ENCODE data around the gene UGT1A6.

UGT1A6 gene

DNA sequence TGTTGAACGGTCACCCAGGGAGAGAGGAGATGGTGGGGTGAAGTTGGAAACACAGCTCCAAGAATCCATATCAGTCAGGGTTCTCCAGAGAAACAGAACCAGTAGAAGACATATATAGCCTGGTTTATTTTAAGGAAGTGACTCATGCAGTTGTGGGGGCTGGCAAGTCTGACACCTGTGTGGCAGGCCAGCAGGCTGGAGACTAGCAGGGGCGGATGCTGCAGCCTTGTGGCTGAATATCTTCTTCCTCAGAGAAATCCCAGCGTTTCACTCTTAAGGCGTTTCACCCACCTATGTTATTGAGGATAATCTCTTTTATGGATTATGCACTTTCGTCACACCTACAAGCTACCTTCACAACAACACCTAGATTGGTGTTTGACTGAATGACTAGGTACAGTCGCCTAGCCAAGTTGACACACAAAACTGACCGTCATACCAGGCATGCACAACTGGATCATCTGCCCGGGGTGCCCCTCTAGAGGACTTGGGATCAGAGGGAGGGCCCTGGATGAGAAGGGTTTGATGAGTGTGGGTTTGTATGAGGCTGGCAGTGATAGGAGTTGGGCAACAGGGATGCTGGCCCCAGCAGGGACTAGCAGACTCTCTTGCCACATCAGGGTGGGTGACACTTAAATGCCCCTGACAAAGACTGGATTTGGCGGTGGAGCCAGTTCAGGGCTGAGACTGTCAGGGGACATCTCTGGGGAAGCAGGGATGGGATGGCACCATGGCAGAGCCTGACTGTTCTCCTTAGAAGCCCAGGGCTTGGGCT is 108.9 kb downstream of the UGT1A6 start:
- no peak for DNase-seq (ENCODE audit: low read depth)

DNA sequence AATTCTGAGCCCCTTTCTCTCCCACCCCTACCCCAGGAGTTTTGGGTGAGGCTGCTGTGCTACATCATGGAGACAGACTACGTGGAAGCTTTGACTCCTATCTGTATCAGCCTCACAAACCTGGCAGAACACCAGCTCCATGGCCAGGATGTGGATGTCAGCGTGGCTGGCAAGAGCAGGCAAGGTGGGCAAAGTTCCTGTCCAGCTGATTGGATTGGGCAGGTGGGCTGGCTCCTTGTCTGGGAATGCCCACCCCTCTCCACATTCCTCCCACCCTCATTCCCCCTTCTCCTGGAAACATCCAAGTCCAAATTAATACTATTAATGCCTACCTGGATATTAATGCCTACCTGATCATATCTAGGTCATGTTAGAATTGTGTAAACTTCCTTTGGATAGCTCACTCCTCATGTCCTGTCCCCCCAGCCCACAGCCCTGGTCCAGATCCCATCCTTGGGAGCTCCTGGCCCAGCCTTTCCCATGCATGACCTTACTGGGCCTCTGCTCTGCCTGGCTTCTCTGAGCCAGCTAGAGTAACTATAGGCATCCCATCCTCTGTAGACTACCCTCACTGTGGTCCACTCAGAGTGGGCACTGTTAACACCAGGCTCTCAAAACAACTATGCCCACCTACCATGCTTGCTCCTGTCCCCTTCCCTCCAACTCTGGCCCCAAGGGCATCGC is 109.6 kb downstream of the UGT1A6 start:
- no peak for DNase-seq (ENCODE audit: low read depth)

DNA sequence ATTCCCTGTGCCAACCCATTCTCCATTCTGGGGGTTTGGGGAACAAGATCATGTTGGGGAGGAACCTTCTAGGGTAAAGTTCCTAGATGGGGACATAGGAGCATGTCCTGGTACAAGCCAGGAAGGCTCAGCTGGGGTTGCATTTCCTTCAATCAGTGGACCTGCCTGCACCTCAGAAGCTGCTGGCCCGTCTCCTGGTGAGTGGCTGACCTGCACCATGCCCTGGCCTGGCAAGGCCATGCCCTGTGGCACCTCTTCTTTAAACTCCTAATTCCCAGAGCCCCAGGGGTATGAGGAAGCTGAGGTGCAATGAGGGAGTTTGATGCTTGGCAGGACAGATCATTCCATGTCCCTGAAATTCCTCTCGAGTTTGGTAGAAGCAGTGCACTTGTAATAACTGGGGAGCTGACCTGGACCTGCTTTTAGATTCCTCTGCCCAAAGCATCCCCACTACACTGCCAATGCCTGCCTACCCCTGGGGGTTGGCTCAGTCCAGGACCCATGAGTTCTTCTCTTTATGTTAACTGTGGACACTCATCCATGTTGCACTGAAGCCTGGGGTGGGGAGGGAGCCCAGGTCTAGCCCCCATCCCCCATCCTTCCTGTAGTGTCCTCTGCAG is 110.7 kb downstream of the UGT1A6 start:
- DNase-seq (ENCODE audit: low read depth): no peak

DNA sequence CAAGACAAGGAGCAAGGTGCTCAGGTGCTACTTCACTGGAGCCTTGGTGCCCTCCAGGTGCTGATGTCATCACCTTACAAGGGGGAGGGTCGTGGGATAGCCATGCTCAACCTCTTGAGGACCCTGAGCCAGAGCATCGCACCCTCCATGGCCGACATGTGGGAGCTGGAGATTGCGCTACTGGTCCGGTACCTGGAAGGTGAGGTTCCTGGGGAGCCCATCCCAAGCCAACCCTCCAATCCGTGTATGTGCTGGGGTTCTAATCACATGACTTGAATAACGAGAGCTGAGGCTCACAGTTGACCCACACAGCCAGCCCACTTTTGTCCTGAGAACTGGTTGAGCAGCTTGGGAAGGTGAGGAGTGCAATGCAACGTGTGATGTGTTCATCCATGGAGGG is 111.3 kb downstream of the UGT1A6 start:
- DNase-seq (ENCODE audit: low read depth): no peak

DNA sequence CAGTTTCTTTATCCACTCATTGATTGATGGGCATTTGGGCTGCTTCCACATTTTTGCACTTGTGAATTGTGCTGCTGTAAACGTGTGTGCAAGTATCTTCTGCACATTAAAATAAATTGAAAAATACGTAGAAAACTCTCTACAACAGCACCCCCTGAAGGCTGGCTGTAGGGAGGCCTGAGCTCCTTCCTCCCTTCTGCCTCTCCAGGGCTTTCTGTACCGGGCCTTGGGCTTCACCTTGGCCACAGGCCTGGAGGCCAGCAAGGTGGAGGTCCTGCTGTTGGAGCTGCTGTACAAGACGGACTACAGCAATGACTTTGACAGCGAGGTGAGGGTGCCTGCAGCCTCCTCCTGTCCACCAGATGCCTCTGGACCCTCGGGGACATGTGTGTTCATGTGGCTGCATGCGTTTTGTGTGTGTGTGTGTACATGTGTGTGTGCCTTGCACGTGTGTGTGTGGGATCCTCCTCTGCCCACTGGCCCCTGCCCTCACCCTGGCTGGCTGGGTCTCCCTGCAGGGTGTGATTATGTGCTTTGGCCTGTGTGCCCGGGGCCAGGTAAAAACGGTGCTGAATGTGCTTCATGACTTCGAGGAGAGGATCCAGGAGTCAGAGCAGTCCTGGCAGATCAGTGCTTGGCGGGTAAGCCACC is 114.7 kb downstream of the UGT1A6 start:
- no peak for DNase-seq (ENCODE audit: low read depth)

DNA sequence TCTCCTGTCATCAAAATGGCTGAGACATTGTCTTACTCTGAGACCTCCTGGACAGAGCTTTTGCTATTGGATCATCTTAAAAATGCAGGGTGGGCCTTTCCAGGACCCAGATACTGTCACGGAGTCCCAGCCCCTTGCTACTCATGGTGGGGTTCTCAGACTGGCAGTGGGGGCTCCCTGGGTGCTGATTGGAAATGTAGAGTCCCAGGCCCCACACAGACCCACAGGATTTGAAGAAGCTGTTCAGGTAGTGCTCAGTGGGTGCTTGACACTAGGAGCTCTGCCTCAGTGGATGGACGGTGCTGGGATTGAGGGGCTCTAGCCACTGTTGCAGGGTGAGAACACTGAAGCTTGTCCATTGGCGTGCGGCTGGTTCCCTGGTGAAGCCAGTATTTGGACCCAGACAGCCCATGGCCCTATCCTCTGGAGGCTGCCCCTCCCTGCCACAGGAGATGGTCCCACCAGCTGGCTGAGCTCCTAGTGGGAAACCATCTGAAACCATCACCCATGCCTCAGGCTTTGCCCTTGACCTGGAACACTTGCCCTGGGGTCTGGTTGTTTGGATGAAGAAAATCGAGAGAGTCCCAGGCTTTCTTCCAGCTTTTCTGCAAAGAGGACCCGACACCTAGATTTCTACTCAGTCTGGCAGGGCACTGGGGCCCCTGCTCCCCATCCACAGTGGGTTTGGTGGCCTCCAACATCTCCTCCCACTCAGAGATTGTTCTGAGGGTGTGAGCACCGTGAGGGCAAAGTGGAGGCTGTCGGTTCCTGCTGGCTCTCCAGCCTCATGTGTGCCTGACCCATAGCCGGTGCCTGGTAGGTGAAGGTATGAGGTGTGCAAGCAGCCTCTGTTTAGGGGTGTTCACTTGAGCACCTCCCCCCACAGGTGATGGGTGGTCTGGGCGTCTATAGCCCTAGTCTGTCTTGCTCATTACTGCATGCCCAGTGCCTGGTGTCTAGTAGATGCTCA is 115.6 kb downstream of the UGT1A6 start:
- DNase-seq (ENCODE audit: low read depth): no peak

DNA sequence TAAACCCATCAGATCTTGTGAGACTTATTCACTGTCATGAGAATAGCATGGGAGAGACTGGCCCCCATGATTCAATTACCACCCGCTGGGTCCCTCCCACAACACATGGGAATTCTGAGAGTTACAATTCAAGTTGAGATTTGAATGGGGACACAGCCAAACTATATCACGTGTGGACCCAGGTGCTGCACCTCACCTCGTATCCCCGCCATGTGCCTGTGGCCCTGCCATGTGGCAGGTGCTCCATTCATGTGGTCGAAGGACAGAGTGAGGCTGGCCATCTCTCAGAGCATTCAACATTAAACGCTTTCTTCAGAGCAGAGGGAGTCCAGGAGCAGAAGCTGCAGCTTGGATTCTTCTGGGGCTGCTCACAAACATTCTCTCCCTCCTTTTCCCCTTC is 117.7 kb downstream of the UGT1A6 start:
- DNase-seq (ENCODE audit: low read depth): no peak

DNA sequence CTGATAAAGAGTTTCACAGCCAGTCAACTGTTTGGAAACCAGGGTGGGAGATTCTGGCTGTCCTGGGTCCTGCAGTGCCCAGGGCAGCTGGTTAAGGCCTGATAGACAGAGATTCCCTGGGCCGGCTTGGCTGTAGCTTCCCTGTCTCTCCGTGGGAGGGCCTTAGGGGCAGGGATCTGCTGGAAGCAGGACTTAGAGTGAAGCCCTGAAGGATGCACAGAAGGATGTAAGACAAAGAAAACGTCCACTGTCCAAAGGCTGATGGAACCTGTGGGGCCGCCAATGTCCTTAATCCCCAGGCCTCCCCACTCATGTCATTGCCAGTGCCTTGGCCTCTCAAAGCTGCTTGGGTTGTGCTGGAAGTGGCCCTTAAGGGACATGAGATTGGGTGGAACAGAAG is 118.4 kb downstream of the UGT1A6 start:
- no peak for DNase-seq (ENCODE audit: low read depth)

DNA sequence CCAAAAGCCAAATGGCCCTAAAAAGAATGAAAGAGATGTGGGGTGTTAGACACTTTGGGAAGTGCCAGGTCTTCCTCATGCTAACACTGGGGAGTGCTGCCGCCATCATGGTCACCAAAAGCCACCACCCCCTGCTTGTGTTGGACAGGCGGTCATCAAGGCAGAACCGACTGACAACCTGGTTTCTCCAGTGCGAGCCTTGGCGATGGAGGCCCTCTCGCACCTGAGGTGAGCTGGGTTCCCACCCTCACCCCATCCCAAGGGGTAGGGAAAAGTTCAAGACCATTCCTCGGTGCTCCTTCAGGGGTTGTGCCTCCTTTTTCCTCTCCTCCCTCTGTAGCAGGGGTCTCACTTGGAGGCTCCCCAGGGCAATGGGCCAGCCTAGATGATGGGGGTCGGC is 119.0 kb downstream of the UGT1A6 start:
- no peak for DNase-seq (ENCODE audit: low read depth)

DNA sequence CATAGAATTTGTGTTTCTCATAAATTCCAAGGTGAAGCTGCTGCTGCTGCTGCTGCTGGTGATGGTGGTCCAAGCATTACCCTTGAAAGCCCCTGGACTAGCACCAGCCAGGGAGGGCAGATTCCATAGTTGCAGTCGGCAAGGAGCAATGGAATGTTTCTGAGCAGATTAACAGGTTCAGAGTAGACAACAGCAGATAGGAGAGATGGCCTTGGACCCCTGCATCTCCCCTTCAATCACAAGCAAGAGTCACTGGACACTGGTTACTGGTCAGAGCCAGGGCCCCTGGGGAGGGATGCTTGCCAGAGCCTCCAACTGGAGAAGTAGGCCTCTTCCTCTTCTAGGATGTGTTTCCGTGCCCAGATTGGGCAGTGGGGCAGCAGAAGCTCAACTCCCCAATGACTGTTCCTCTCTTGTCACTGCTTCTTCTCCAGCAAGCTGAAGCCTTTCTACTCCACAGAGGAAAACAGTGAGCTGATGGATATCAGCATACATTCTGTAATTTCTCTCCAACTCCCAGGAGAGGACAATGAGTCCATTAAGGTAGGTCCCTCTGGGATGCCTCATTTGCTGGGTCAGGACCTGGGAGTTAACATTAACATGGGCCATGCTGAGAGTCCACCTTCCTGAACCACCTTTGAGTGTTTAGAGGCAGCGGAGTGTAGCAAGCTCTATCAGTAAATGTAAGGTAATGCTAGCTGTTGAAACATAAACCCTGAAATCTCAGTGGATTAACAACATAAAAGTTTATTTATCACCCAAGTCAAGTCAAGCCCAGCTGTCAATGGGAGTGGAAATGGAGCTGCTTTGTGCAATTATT is 120.8 kb downstream of the UGT1A6 start:
- no peak for DNase-seq (ENCODE audit: low read depth)

DNA sequence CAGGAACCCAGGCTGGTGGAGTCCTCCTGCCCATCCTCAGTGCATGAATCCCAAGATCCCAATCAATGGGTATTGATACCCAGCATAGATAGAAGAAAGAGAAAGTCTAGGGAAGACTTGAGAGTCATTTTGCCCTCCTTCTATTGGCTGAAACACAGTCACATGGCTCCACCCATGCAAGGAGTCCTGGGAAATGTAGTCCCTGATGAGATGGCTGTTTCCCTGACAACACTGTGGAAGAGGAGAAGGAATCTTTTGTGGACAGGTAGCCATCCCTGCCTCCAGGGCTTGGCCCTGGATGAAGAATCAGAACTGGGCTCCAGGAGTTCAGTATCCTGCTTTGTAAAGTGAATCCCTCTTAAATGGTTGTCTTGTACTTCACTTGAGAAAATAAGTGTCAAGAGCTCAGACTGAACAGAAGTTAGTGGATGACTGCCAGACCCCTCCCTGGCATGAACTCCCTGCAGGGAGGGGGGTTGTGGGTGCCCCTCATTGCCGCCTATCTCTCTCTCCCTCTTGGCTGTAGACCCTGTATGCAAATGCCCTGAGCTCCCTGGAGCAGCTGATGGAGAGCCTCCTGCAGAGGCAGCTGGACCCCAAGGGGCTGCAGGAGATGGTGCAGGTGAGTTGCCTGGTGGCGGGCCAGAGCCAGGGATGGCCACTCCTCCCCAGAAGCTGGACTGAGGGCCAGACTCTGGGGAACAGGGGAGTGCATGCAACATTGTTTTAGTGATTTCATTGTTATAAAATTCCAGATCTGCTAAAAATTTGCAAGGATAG is 121.6 kb downstream of the UGT1A6 start:
- DNase-seq (ENCODE audit: low read depth): no peak

DNA sequence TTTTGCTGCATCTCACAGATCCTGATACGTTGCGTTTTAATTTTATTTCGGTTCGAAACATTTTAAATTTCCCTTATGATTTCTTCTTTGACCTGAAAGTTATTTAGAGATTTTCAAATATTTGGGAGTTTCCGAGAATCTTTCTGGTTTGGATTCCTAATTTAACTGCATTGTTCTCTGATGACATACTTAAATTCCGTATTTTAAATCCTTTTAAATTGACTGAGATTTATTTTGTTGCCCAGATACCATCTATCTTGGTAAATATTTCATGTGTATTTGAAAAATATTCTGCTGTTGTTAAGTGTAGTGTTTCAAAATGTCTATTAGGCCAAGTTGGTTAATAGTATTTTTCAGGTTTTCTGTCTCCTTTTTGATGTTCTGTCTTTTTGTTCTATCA is 123.2 kb downstream of the UGT1A6 start:
- no peak for DNase-seq (ENCODE audit: low read depth)

DNA sequence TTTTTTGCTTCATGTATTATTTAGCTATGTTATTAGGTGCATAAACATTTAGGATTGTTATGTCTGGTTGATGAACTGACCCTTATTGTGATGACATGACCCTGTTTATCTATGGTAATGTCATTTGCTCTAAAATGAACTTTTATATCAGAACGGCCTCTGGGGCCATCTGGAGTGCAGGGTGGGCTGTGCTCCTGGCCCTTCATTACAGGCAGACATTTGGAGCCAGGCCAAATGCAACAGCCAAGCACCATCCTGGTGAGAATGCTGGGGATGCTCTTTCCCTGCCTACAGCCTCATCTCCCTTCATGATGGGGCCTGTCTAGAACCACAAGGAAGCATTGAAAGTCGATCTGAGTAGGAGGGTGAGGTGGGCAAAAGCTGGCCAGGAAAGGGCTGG is 123.6 kb downstream of the UGT1A6 start:
- DNase-seq (ENCODE audit: low read depth): no peak

DNA sequence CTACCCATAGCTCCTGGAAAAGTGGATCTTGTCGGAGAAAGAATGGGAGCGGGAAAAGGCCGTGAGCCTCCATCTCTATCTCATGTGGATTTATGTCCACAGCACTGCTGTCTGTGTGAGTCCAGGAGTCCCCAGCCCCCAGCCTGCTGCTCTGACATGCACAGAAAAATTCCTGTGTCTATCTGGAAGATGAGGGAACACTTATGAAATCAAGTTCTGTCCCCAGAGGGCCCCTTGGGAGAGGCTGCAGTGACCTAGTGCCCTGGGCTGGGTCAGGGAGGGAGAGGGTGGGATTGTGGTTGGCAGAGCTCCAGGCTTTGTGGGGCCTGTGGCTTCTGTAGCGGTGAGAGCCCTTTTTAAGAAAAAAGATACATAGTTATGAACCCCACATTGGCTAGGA is 124.1 kb downstream of the UGT1A6 start:
- no peak for DNase-seq (ENCODE audit: low read depth)

DNA sequence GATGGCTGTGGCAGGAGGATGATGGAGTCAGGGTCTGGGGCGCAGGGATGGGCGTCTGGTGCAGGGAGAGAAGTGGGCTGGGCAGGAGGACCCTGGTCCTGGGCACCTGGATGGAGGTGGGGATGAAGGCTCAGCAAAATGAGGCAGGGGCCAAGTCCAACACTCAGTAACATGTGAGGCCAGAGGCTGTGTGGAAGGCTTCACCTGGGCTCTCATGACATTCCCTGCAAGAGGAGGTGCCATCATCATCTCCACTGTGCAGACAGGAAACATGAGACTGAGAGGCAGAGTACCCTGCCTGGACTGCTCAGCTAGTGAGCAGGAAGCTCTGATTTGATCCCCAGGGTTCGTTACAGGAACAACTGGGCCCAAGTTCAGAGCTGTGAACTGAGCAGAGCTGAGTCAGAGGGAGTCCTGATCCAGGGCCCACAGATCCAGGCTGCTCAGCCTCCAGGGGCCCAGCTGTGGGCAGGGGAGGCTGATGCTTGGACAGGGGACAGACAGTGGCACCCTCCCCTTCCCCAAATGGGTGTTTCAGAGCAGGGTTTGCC is 124.7 kb downstream of the UGT1A6 start:
- DNase-seq (ENCODE audit: low read depth): no peak

DNA sequence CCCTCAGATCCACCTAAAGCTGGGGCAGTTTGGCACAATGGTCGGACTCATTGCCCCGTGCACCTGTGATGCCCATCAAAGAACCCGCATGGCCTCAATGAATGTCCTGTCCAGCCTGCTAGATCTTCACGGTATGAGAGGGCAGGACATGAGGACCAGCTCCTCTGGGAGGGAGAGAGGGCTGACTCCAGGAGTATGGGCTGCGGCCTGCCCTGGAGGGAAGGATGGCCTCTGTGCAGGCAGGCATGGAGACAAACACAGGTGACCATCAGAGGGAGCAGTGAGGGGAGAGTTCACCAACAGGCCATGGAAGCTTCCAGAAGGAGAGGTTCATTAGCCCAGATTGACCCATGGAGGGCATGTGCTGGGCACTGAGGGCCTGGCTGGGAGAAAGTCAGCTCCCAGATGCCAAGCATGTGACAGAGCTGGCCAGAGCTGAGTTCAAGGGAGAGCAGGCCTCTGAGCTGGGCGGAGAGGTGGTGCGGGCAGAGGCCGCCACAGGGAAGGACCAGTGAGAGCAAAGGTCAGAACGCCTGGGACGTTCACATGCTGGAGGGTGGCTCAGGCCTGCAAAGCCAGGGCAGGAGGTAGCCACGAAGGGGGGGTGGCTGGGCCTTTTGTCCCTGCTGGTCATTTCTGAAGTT is 125.4 kb downstream of the UGT1A6 start:
- DNase-seq (ENCODE audit: low read depth): no peak

DNA sequence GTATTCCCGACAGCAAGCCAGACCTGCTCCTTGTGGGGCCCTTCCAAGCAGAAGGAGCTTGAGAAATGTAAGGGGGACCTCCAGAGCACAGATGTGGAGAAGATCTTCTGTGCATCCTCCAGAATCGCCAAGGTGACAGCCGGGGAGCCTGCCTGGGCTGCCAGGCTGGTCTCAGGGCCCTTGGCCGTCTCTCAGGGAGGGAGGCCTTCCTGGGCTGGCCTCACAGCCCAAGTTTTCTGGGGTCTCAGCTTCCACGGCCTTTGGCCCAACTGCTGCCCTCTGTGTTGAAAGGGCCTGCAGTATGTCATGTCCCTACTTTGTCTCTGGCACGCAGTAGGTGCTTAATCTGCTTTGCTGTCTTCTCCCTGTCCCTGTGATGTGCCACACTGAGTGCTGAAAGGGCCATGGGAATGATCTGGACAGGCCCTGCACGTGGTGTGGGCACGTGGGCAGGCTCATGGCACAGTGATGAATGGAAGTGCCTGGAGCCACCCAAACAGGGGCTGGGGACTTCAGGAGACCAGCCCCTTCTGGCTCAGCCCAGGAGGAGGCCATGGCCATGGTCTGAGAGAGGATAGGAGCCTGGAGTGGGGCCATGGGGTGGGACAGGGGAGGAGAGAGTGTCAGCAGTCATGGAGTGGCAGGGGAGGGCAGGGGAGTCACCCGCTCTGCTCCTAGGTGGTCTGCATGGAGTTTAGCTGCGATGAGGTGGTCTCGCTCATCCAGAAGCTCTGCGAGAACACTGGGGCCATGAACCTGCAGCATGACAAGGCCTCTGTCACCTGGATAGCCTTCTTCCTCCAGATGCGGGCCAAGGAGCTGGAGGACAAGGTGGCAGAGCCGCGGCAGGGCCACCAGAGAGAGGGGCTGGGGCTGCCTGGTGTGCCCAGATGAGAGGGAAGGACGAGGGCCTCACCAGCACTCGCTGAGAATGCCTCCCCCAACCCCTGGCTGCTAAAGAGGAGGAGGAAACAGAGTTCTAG is 126.2 kb downstream of the UGT1A6 start:
- no peak for DNase-seq (ENCODE audit: low read depth)

Data from stimulated activated CD8-positive, alpha-beta memory T cell treated with anti-CD3 and anti-CD28 coated beads, Interleukin-7, amount 100 ng/mL, for 24 hours (primary cell).